GM10847 (cell line): ENCODE results near the gene ZDHHC8.

Experiments
- POLR2A ChIP-seq: IDR thresholded peaks from 2 replicates; pipeline ENCODE4 v1.6.1; 2011; ENCODE audit not compliant: insufficient read length; ENCODE audit errors: extremely low read depth

ZDHHC8 gene

GRCh38 chr22:20150381-20151275 lies 19.0 kb downstream of the ZDHHC8 start, which contains the start of gene CCDC188:
TSS of gene CCDC188 (minus strand) at chr22:20151055. CDS start at chr22:20150986, 69 bp downstream.
- TF ChIP-seq POLR2A, result no peak

DNA sequence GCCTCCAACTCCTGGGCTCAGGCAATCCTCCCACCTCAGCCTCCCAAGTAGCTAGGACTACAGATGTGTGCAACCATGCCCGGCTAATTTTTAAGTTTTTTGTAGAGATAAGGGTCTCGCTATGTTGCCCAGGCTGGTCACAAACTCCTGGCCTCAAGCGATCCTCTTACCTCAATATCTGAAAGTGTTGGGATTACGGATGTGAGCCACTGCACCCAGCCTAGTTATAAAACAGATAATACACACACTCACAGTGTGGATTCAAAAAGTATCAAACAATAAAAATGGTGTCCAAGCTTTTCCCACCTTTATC lies 19.6 kb downstream of the ZDHHC8 start:
- no peak for TF ChIP-seq POLR2A

DNA sequence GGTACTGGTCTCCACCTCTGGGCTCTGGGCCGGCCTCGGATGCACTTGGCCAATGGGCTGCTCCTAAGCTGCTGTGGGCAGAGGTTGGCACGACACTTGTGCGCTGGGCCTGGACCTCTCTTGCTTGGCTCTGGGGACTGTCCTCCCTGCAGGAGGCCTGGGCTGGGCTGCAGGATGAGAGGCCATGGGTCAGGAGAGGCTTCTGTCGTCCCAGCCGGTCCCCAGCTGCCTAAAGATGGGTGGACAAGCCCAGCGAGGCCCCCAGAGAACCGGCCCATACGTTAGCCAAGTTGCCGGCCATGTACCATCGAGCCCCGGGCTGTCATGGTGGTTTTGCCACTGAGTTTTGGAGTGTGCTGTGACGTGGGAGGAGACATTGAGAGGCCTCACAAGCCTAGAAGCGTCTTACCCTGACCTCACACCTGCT lies 20.9 kb downstream of the ZDHHC8 start:
- no peak for TF ChIP-seq POLR2A

DNA sequence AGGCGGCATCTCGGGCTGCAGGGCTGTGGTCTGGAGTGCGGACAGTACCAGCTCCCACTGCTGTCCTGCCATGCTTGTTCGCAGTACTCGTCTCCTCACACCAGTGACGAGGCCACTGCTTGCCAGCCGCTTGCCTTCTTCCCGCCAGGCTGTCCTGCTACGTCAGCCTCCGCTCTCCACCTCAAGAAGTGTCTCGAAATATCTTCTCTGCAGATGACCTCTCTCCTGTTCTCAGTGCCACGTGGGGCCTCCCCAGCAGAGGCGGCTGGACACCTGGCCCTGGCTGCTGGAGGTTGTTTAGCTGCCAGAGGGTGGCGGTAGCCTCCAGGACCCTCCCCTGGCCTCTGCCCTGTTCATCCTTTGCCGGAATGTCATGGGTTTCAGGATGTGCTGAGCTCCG lies 22.3 kb downstream of the ZDHHC8 start:
- TF ChIP-seq POLR2A, result no peak

- TF ChIP-seq POLR2A, result no peak
Measured at GRCh38 chr22:20154602-20155187, 23.1 kb downstream of the ZDHHC8 start.

DNA sequence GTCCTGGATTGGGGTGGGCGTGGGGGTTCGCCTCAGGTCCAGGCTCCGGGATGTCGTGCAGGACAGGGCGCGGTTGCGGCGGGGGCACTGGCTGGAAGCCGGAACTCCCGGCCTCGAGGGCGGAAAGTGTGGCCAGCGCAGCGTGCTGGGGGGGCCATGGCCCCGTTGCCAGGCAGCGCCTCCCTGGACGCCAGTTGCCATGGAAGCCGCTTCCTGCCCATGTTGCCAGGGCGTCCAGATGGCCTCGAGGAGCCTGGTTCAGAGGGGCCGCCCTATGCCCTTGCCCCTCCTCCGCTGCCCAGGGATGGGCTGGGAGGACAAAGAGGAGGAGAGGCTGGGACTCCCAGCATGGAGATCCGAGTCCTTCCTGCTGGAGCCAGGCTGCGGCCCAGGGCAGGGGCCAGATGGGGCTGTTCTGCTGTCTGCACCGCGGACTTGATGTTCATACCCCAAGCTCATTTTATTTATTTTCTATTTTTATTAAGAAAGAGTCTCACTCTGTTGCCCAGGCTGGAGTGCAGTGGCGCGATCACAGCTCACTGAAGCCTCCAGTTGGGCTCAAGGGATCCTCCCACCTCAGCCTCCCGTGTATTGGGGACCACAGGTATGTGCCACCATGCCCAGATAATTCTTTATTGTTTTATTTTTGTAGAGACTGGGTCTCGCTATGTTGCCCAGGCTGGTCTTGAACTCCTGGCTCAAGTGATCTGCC lies 23.9 kb downstream of the ZDHHC8 start:
- no peak for TF ChIP-seq POLR2A

GRCh38 chr22:20156042-20156389 lies 24.4 kb downstream of the ZDHHC8 start:
- TF ChIP-seq POLR2A, result no peak

- TF ChIP-seq POLR2A, result no peak
Measured at GRCh38 chr22:20156611-20157429, 25.2 kb downstream of the ZDHHC8 start.

GRCh38 chr22:20157430-20158183 lies 26.0 kb downstream of the ZDHHC8 start:
- no peak for TF ChIP-seq POLR2A

GRCh38 chr22:20158391-20159036 lies 26.9 kb downstream of the ZDHHC8 start:
- no peak for TF ChIP-seq POLR2A

- no peak for TF ChIP-seq POLR2A
Measured at GRCh38 chr22:20159076-20159475, 27.5 kb downstream of the ZDHHC8 start.

DNA sequence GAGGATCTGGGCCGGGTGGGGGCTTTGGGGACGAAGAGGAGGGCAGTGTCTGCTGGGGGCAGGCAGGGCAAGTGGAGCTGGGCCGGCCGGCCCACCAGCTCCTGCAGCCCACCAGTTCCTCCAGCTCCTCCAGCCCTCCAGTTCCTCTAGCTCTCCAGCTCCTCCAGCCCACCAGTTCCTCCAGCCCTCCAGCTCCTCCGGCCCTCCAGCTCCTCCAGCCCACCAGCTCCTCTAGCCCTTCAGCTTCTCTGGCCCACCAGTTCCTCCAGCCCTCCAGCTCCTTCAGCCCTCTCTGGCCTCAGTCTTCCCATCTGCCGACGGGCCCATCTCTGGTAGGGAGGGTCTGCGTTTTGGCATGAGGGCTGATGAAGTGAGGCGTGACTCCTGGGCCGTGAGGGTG lies 28.4 kb downstream of the ZDHHC8 start:
- no peak for TF ChIP-seq POLR2A

DNA sequence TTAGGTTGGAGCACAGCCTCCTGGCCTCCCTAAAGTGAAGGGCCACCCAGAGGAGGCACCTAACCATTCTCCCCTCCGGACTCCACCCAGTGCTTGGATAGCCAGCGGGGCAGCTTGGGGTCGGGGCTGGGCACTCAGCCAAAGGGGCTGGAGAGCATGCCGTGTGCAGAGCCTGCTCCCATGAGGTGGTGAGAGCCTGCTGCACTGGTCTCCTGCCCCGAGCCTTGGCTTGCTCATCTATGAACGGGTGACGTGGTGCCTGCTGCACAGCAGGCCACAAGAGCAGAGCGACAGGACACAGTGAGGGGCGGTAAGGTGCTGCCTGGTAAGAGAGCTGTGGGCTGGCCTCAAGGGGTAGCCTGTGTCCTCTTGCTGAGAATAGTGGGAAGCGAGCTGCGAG lies 33.3 kb downstream of the ZDHHC8 start:
- no peak for TF ChIP-seq POLR2A

GRCh38 chr22:20165421-20165820 lies 33.8 kb downstream of the ZDHHC8 start:
- TF ChIP-seq POLR2A, result no peak
